Parathyroid adenoma (tissue), 2 donors: Measurements from ENCODE around the gene PRDX3.

Experiments used
- H2AFZ ChIP-seq: fragments of 300-600 bp; sonication (generic); one replicate; pipeline ENCODE4 v1.7.0; 2017; ENCODE audit warnings: antibody characterized with exemption, mild to moderate bottlenecking
- H3K27ac ChIP-seq: fragments of 300-600 bp; sonication (generic); one replicate; pipeline ENCODE4 v1.7.0; 2017
- H3K27me3 ChIP-seq: fragments of 300-600 bp; sonication (generic); one replicate; pipeline ENCODE4 v1.7.0; 2017; ENCODE audit warnings: low read length; ENCODE audit not compliant: control insufficient read depth, insufficient read depth
- H3K36me3 ChIP-seq: fragments of 300-600 bp; sonication (generic); one replicate; pipeline ENCODE4 v1.7.0; 2017; ENCODE audit warnings: low read length; ENCODE audit not compliant: control insufficient read depth, insufficient read depth
- H3K4me1 ChIP-seq: fragments of 300-600 bp; sonication (generic); one replicate; pipeline ENCODE4 v1.7.0; 2017; ENCODE audit warnings: control low read depth
- H3K4me2 ChIP-seq: fragments of 300-600 bp; sonication (generic); one replicate; pipeline ENCODE4 v1.7.0; 2017; ENCODE audit warnings: low read length
- H3K4me3 ChIP-seq: fragments of 300-600 bp; sonication (generic); one replicate; pipeline ENCODE4 v1.7.0; 2017; ENCODE audit warnings: low read depth, low read length
- H3K79me2 ChIP-seq: fragments of 300-600 bp; sonication (generic); one replicate; pipeline ENCODE4 v1.7.0; 2017; ENCODE audit warnings: control low read depth
- H3K9ac ChIP-seq: fragments of 300-600 bp; sonication (generic); one replicate; pipeline ENCODE4 v1.7.0; 2017; ENCODE audit warnings: mild to moderate bottlenecking
- H3K9me3 ChIP-seq: fragments of 300-600 bp; sonication (generic); one replicate; pipeline ENCODE4 v1.7.0; 2017; ENCODE audit warnings: low read length; ENCODE audit not compliant: control insufficient read depth
- CTCF ChIP-seq: fragments of 300-600 bp; sonication (generic); IDR thresholded peaks from one replicate; pipeline ENCODE4 v1.7.0; 2017; ENCODE audit warnings: antibody characterized with exemption, mild to moderate bottlenecking
- donor health status: primary hyperparathyroidism.

PRDX3 gene

GRCh38 chr10:119222537-119222936 is 43.9 kb upstream of the PRDX3 start:
- peaks cover 45% of the 10 kb centered on the region for H3K4me1 ChIP-seq
- TF ChIP-seq CTCF, result no peak
- no peaks in the 10 kb centered on the region for H3K9me3 ChIP-seq
- peak overlapping the region; percentile 12 for H2AFZ ChIP-seq
- peaks cover 62% of the 10 kb centered on the region for H3K79me2 ChIP-seq
- no peaks in the 10 kb centered on the region for H3K27me3 ChIP-seq
- H3K27ac ChIP-seq, result peak overlapping the region; percentile 87
- H3K4me3 ChIP-seq, result no peak overlapping the region
- H3K4me2 ChIP-seq, result peak overlapping the region; percentile 32
- no peaks in the 10 kb centered on the region for H3K36me3 ChIP-seq
- no peak overlapping the region for H3K9ac ChIP-seq

DNA sequence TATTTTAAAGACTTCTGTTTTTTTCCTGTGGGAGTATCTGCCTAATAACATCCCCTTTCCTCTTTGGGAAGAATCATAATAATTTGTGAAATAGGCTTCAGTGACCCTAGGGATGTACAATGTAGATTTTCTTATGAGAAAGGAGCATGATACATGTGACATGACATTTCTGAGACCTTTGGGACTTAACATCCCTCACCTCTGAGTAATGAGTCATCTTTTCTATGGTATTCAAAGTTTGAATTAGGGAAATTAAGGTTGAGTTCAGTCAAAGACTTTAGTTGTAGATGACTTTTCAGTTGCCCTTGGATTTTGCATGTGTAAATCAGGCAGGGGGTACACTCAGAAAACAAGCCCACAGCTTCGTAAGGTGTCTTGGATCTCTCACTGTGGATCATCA is 43.1 kb upstream of the PRDX3 start:
- H2AFZ ChIP-seq, result no peak overlapping the region
- no peak overlapping the region for H3K4me3 ChIP-seq
- no peak overlapping the region for H3K9ac ChIP-seq
- peak overlapping the region; percentile 87 for H3K27ac ChIP-seq
- no peaks in the 10 kb centered on the region for H3K9me3 ChIP-seq
- no peaks in the 10 kb centered on the region for H3K36me3 ChIP-seq
- peaks cover 57% of the 10 kb centered on the region for H3K79me2 ChIP-seq
- peak overlapping the region; percentile 32 for H3K4me2 ChIP-seq
- peaks cover 48% of the 10 kb centered on the region for H3K4me1 ChIP-seq
- no peak for TF ChIP-seq CTCF
- H3K27me3 ChIP-seq, result no peaks in the 10 kb centered on the region

DNA sequence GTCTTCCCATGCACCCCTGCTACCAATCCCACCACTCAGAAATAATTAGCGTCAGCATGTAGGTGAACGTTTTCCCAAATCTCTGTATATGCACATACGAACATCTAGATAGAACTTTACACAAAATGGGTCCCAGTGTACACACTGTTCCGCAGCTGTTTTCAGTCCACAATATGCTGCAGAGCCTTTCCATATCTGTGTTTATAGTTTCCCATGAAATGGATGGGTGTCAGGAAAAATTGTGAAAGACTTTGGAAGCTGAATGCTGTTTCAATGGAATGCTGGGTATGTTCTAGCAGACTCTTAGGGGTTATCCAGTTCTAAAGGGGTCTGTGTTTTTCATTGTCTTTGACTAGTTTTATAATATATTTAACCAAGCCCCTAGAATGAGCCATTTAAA is 42.6 kb upstream of the PRDX3 start:
- H3K36me3 ChIP-seq, result no peaks in the 10 kb centered on the region
- no peak overlapping the region for H3K9ac ChIP-seq
- H3K4me2 ChIP-seq, result no peak overlapping the region
- peaks cover 57% of the 10 kb centered on the region for H3K79me2 ChIP-seq
- H2AFZ ChIP-seq, result no peak overlapping the region
- no peak for TF ChIP-seq CTCF
- peak overlapping the region; percentile 87 for H3K27ac ChIP-seq
- H3K9me3 ChIP-seq, result no peaks in the 10 kb centered on the region
- H3K27me3 ChIP-seq, result no peaks in the 10 kb centered on the region
- H3K4me3 ChIP-seq, result no peak overlapping the region
- peaks cover 53% of the 10 kb centered on the region for H3K4me1 ChIP-seq

DNA sequence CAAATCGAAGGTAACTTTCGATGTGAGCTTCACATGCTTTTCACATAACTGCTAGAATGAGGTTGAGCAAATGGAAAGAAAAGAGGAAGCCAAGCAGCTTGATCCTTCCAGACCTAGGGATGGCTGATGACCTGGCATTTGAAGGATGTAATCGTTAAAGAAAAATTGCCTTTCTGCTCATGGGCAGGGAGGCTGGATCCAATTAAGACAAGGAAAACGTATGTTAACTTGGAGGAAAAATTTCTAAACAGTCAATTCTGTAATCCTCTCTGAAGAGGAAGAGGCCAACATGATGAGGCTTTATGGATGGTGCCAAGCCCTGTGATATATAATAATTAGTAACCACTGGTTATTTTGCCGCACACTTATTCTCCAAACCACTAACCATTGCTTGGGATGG is 41.3 kb upstream of the PRDX3 start:
- no peak overlapping the region for H2AFZ ChIP-seq
- H3K27me3 ChIP-seq, result no peaks in the 10 kb centered on the region
- TF ChIP-seq CTCF, result no peak
- H3K27ac ChIP-seq, result no peak overlapping the region
- peaks cover 62% of the 10 kb centered on the region for H3K4me1 ChIP-seq
- H3K36me3 ChIP-seq, result no peaks in the 10 kb centered on the region
- H3K4me3 ChIP-seq, result no peak overlapping the region
- no peak overlapping the region for H3K4me2 ChIP-seq
- H3K79me2 ChIP-seq, result peaks cover 64% of the 10 kb centered on the region
- no peak overlapping the region for H3K9ac ChIP-seq
- no peaks in the 10 kb centered on the region for H3K9me3 ChIP-seq

DNA sequence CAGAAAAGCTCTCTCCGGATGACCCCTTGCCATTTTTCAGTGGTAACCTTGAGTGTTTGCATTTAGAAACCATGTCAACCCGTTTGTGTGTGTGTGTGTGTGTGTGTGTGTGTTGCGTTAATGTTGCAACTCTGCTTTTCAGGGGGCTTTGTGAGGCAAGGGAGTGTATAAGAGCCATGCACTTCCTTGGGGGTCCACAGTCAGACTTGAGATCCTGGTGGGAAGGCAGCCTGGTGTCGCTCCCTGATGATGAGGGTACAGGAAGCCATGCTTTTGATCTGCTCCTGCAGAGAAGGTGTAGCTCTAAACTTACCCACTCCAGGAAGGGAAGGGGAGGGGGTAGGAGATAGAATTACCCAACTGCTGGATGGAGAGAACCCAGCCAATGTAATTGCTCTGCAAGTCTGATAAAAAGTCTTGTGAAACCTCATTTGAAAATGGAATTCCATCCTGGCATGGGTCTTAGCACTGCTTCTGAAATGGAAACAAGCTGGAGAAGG is 39.4 kb upstream of the PRDX3 start:
- Histone ChIP-seq H2AFZ (no peak overlapping the region), H3K36me3 (no peaks in the 10 kb centered on the region), H3K4me2 (peak overlapping the region; percentile 23), H3K9ac (no peak overlapping the region), H3K27ac (peak overlapping the region; percentile 62), H3K4me1 (peaks cover 69% of the 10 kb centered on the region), H3K27me3 (no peaks in the 10 kb centered on the region), H3K4me3 (no peak overlapping the region), H3K79me2 (peaks cover 67% of the 10 kb centered on the region), H3K9me3 (no peaks in the 10 kb centered on the region)
- no peak for TF ChIP-seq CTCF
